HepG2 (cell line): ENCODE data around the gene RPL3. TPM values are rescaled to one million over a fixed set of nuclear protein-coding genes. Genes with fewer than 3 reads are reported as not detected.

Experiments
- ATF4 ChIP-seq, 2 experiments: fragments of 450-650 bp in 1 of 2; sonication (generic) in 1 of 2; formaldehyde crosslinking; IDR thresholded peaks; 2 replicates each; pipeline versions ENCODE4 v1.5.0 to v1.8.0; 2020 to 2022; ENCODE audit warnings: mild to moderate bottlenecking in 1 of 2, missing genetic modification reagents in 1 of 2
- FOXC1 ChIP-seq: sonication (generic); formaldehyde crosslinking; IDR thresholded peaks from 2 replicates; pipeline ENCODE4 v1.8.0; 2022; ENCODE audit warnings: mild to moderate bottlenecking, missing genetic modification reagents, borderline replicate concordance
- FOXO1 ChIP-seq: sonication (generic); formaldehyde crosslinking; IDR thresholded peaks from 2 replicates; pipeline ENCODE4 v1.4.0; 2020; ENCODE audit warnings: missing genetic modification reagents
- GATAD1 ChIP-seq: IDR thresholded peaks from 2 replicates; pipeline ENCODE4 v1.6.1; 2016; ENCODE audit warnings: missing genetic modification reagents, missing compliant biosample characterization
- IRX3 ChIP-seq: sonication (generic); formaldehyde crosslinking; IDR thresholded peaks from 2 replicates; pipeline ENCODE4 v1.8.1; 2023; ENCODE audit warnings: mild to moderate bottlenecking, low read depth, missing genetic modification reagents, borderline replicate concordance
- JARID2 ChIP-seq: sonication (generic); formaldehyde crosslinking; IDR thresholded peaks from 2 replicates; pipeline ENCODE4 v1.8.1; 2023; ENCODE audit warnings: missing genetic modification reagents, inconsistent platforms; ENCODE audit not compliant: insufficient replicate concordance
- KLF15 ChIP-seq: sonication (generic); formaldehyde crosslinking; IDR thresholded peaks from 2 replicates; pipeline ENCODE4 v1.8.1; 2023; ENCODE audit warnings: borderline replicate concordance, mild to moderate bottlenecking, inconsistent platforms, missing genetic modification reagents, mixed read lengths
- MYNN ChIP-seq: sonication (generic); formaldehyde crosslinking; IDR thresholded peaks from 2 replicates; pipeline ENCODE4 v1.4.0; 2020; ENCODE audit warnings: mild to moderate bottlenecking, low read depth, missing genetic modification reagents
- NCOA5 ChIP-seq: sonication (generic); formaldehyde crosslinking; IDR thresholded peaks from 2 replicates; pipeline ENCODE4 v1.4.0; 2020; ENCODE audit warnings: missing genetic modification reagents
- PPARG ChIP-seq: conservative IDR thresholded peaks from 2 replicates; pipeline ENCODE4 v1.6.1; 2016; ENCODE audit warnings: missing biosample characterization, missing genetic modification reagents
- SMARCE1 ChIP-seq: fragments of 450-650 bp; IDR thresholded peaks from 2 replicates; pipeline ENCODE4 v1.6.1; 2017; ENCODE audit warnings: borderline replicate concordance
- SPEN ChIP-seq: sonication (generic); formaldehyde crosslinking; IDR thresholded peaks from 2 replicates; pipeline ENCODE4 v1.5.1; 2020; ENCODE audit warnings: low read depth, mild to moderate bottlenecking, missing genetic modification reagents
- TAF1 ChIP-seq: sonication (generic); formaldehyde crosslinking; IDR thresholded peaks from 2 replicates; pipeline ENCODE4 v1.4.0; 2020; ENCODE audit warnings: missing genetic modification reagents
- ZBTB21 ChIP-seq: sonication (generic); formaldehyde crosslinking; IDR thresholded peaks from 2 replicates; pipeline ENCODE4 v1.4.0; 2020; ENCODE audit warnings: missing genetic modification reagents
- ZBTB26 ChIP-seq: IDR thresholded peaks from 2 replicates; pipeline ENCODE4 v1.6.1; 2016; ENCODE audit warnings: missing compliant biosample characterization, missing genetic modification reagents, borderline replicate concordance
- ZFP62 ChIP-seq: sonication (generic); formaldehyde crosslinking; IDR thresholded peaks from 2 replicates; pipeline ENCODE4 v1.4.0; 2020; ENCODE audit warnings: missing genetic modification reagents
- ZMYM3 ChIP-seq: sonication (generic); formaldehyde crosslinking; IDR thresholded peaks from 2 replicates; pipeline ENCODE4 v1.5.1; 2020; ENCODE audit warnings: mild to moderate bottlenecking, missing genetic modification reagents
- ZNF414 ChIP-seq: sonication (generic); formaldehyde crosslinking; IDR thresholded peaks from 2 replicates; pipeline ENCODE4 v1.5.0; 2020; ENCODE audit warnings: missing genetic modification reagents
- ZNF713 ChIP-seq: sonication (generic); formaldehyde crosslinking; IDR thresholded peaks from 2 replicates; pipeline ENCODE4 v1.4.0; 2020; ENCODE audit warnings: mild to moderate bottlenecking, missing genetic modification reagents
- ZSCAN25 ChIP-seq: sonication (generic); formaldehyde crosslinking; IDR thresholded peaks from 2 replicates; pipeline ENCODE4 v1.8.0; 2022; ENCODE audit warnings: mild to moderate bottlenecking, missing genetic modification reagents
- ZXDC ChIP-seq: sonication (generic); formaldehyde crosslinking; IDR thresholded peaks from 2 replicates; pipeline ENCODE4 v1.5.0; 2020; ENCODE audit warnings: mild to moderate bottlenecking, missing genetic modification reagents
- polyA plus RNA-seq, 8 experiments: library from polyadenylated mRNA; depleted of rRNA in 3 of 8; stranded (reverse) in 7 of 8; unstranded in 1 of 8; fragments of >200 nt; fragmentation: Illumina TruSeq in 4 of 8; extraction: Trizol in 4 of 8; gene quantifications; 2 replicates each; pipeline versions ENCODE4 v1.2.1 to v1.2.3, GENCODE V29; 2011 to 2016; ENCODE audit warnings: low read depth in 4 of 8, missing spikeins in 1 of 8, mixed read lengths in 1 of 8; ENCODE audit not compliant: insufficient read depth in 1 of 8
- total RNA-seq, 5 experiments: library from RNA; depleted of rRNA; stranded (reverse); fragments of >200 nt; fragmentation: Illumina TruSeq; extraction: Trizol; gene quantifications; 2 replicates each; pipeline ENCODE4 v1.2.3, GENCODE V29; 2016; ENCODE audit warnings: low read depth in 1 of 5

Gene RPL3
- total and polyA plus RNA-seq, 2 of the 13 experiments (the other 11 are each of a cell fraction or from before 2014, with no cell fraction given), result 1,051 to 3,279 TPM

GRCh38 chr22:39297490-39298240 is 21.8 kb downstream of the RPL3 start (continued):
- no peak for TF ChIP-seq ZXDC (CRISPR knock-in tag)
- peak; percentile 97 for TF ChIP-seq ZSCAN25 (CRISPR knock-in tag)
- no peak for TF ChIP-seq ATF4 (CRISPR knock-in tag; IDR thresholded peaks at IDR 0.05)
- peak; percentile 92 for TF ChIP-seq ZNF414 (CRISPR knock-in tag)
- no peak for TF ChIP-seq SMARCE1
- TF ChIP-seq KLF15 (CRISPR knock-in tag), result no peak
- 0 out of 2 replicates have a peak, but pooled peaks have one; percentile 56 for TF ChIP-seq FOXC1 (CRISPR knock-in tag)
- no peak for TF ChIP-seq MYNN (CRISPR knock-in tag)
- no peak for TF ChIP-seq NCOA5 (CRISPR knock-in tag)
- TF ChIP-seq ZBTB26, result peak; percentile 95
- no peak for TF ChIP-seq FOXO1 (CRISPR knock-in tag)
- TF ChIP-seq IRX3, result no peak
- no peak for TF ChIP-seq GATAD1 (CRISPR knock-in tag)
- TF ChIP-seq SPEN (CRISPR knock-in tag), result peak; percentile 33; the same call in 1 of the 2 replicates
- peak; percentile 64 for TF ChIP-seq ZMYM3
- no peak for TF ChIP-seq JARID2
- TF ChIP-seq ZBTB21 (CRISPR knock-in tag), result no peak
- TF ChIP-seq ZFP62 (CRISPR knock-in tag), result no peak
- 0 out of 2 replicates have a peak, but pooled peaks have one; percentile 31 for TF ChIP-seq TAF1 (CRISPR knock-in tag)
- TF ChIP-seq PPARG (CRISPR knock-in tag), result no peak; the same call in 1 of the 2 replicates
- no peak for TF ChIP-seq ZNF713 (CRISPR knock-in tag)
